GM18507 (cell line): Measurements from ENCODE around the gene ABHD5.
"Not testable (repeated sequence)": the region's sequence is repeated elsewhere in the genome, so short reads cannot be mapped to it uniquely, and the experiment has no call there.

Experiments
- DNase-seq: peaks from one replicate; pipeline ENCODE4 v3.0.0; 2011; ENCODE audit warnings: low read depth; ENCODE audit not compliant: insufficient read length; ENCODE audit errors: extremely low spot score
- FAIRE-seq: peaks from 2 replicates; lab custom pipeline; 2011; peaks lifted over from hg19 to GRCh38; lab: Jason Lieb, UNC

The ABHD5 gene

DNA sequence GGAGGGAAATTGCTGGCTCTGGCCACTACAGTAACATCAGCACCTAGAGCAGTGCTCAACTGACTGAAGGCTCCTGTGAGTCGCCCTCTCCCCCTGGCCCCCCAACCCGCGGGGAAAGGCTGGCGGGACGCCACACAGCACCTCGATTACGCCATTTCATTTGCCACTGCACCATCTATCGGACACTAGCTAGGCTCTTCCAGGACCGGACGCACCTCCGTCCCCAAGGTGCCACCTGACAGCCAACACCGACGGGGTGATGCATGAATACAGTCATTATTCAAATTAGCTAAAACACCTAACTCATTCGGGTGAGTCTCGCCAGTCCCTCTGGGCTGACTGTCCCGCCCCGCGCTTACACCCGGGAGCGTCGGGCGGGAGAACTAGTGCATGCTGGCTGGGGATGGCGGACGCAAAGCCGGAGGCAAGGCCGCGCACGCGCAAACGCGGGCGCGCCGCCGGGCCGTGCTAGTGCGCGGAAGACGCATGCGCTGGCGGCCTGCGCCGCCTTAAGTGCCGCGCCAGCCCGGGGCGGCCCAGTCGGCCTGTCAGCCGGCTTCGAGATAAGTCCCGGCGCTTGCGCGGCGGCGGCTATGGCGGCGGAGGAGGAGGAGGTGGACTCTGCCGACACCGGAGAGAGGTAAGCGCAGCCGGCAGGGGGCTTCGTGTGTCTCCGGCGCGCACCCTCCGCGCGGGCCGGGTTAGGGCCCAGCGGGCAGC, at the start of gene ABHD5:
ABHD5 (plus strand) TSS at position 539 of the 720 bp plus-strand sequence; CDS start at position 594, 55 bp downstream.
- FAIRE-seq (peak; percentile 94), DNase-seq (peak; percentile 89)

DNA sequence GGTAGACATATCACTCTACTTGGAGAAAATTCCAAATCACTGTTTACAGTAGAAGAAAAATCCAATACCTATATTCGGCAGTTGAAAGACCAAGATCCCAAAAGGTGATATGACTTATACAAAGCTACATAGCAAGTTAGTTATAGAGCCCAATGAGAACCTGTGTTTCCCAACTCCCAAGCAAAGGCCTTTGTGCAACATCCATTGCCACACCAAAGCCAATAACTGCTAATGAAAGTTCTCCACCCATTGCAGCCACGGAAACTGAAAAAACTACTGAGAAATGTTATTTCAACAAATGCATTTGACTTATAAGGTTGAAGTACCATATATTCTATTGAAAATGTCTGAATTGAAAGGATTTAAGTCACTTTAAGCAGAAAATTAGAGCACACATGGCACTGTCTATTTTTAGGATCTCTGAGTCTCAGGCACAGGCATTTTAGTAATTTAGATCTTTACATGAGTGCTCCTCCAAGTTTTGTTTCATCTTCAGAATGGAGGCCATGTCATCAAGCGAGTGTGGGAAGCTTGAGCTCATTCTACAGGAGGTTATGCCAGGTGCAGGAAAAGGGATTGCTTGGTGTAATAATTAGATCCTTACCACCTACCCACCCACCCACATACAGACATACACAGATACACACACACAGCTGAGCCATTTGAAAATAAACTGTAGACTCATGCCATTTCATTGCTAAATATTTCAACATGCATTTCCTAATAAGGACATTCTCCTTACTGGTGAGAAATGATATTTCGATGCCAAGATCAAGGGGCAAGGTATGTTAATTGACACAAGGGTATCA, 49.2 kb upstream of the ABHD5 start:
- no peak for DNase-seq

DNA sequence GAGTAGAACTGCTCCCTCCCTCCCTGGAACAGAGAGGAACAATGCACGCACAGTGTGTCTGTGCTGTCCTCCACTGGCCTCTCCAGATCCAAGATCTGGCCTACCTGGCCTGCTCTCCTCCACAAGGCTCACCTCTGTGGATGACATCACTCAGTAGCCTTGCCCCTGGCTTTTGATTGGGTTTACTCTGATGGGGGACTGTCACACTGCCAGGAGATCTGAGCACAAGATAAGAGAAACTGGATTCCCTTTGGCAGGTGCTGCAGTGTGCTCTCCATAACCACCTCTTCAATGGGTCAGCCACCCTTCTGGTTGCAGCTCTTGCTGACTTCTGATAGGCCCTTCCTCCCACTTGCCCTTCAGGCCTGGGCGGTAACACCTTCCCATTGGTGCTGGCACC, 46.3 kb upstream of the ABHD5 start:
- no peak for DNase-seq
- FAIRE-seq = no peak

More for the DNA sequence above, 49.2 kb upstream of the ABHD5 start:
- no peak for FAIRE-seq

DNA sequence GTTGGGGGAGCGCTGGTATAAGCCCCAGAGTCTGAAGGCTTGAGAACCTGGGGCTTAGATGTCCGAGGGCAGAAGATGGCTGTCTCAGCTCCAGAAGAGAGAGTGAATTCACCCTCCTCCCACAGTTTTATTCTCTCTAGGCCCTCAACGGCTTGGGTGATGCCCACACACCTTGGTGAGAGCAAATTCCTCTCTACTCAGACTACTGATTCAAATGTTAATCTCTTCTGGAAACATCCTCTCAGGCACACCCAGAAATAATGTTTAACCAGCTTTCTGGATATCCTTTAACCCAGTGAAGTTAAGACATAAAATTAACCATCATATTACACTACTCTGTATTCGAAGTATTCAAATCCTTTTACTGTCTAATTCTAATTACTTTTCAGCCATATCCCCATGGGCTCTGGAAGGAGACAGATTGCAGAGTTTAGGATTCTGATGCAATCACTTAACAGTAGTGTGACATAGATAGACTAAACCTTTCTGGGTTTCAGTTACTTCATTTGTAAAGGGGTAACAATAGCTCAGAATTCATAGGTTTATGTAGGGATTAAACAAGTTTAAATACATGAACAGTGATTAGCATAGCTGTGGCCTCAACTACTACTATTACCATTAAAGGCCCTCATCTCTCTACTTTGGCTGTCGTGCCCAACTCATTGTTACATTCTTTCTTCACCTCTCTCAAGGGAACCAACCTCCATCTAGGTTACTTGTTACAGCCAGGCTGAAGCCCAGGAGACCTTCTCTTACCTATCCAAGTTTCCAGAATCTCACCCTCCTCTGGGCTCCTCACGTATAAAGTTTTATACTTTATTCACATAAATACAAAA, 43.2 kb upstream of the ABHD5 start:
- DNase-seq (no peak), FAIRE-seq (peak; percentile 63)

DNA sequence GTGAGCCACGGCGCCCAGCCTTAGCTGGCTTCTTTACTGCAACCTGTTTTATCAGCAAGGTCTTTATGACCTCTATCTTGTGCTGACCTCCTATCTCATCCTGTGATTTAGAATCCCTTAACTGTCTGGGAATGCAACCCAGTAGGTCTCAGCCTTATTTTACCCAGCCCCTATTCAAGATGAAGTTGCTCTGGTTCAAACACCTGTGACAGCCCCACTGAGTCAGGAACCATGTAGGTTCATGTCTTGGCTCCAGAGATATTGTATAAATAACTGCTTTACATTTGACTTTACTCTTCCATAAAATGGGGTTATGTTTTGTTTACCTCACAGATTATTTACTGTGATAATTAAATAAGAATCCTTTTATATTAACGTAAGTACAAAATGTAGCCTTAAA, 41.8 kb upstream of the ABHD5 start:
- FAIRE-seq (no peak), DNase-seq (no peak)

DNA sequence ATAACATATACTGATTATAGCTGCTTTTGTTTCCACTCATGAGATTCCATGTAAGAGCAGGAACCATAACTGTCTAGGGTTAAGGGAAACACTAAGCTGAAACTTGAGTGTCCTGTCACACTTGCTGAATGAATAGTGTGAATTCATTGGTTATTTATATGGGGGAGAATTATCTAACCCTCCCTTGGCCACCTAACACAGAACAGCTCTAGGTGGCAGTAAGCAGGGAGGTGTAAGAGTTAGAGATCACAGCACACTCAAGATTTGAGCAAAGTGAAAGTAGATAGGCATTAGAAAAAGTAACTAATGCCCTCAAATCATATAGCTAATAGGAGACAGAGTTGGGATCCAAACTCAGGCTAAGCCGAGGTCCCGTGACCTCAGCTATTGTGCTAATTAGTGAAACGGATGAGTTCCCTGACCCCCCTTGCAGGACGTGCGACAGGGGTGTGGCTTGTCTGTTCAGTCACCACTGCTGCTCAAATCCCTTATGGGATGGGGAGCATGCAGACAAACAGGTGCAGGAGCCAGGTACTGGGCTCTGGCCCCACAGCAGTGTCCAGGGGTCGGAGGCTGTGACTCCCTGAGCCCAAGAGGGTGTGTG, 41.3 kb upstream of the ABHD5 start:
- FAIRE-seq (no peak), DNase-seq (no peak)

DNA sequence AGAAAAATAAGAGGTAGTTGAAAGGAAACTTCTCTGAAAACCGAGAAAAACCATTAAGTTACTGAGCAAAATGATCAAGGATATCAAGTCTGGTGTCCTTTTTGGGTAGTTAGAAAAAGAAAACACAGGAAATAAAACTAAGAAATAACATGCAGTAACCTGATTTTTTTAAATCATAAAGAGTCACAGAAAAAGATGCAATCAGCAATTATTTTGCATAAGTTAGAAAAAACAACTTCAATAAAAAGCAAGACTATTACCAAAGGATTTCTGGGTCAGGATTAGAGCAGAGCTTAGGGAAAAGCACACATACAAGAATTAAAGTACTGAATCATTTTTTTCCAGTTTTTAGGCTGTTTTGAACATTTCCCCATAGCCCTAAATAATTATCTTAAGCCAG, 40.4 kb upstream of the ABHD5 start:
- FAIRE-seq = no peak
- no peak for DNase-seq

DNA sequence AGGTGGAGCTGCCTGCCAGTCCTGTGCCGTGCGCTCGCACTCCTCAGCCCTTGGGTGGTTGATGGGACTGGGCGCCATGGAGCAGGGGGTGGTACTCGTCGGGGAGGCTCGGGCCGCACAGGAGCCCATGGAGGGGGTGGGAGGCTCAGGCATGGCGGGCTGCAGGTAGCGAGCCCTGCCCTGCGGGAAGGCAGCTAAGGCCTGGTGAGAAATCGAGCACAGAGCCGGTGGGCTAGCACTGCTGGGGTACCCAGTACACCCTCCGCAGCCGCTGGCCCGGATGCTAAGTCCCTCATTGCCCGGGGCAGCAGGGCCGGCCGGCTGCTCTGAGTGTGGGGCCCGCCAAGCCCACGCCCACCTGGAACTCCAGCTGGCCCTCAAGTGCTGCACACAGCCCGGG, 34.3 kb upstream of the ABHD5 start:
- DNase-seq, FAIRE-seq: not testable (repeated sequence)

DNA sequence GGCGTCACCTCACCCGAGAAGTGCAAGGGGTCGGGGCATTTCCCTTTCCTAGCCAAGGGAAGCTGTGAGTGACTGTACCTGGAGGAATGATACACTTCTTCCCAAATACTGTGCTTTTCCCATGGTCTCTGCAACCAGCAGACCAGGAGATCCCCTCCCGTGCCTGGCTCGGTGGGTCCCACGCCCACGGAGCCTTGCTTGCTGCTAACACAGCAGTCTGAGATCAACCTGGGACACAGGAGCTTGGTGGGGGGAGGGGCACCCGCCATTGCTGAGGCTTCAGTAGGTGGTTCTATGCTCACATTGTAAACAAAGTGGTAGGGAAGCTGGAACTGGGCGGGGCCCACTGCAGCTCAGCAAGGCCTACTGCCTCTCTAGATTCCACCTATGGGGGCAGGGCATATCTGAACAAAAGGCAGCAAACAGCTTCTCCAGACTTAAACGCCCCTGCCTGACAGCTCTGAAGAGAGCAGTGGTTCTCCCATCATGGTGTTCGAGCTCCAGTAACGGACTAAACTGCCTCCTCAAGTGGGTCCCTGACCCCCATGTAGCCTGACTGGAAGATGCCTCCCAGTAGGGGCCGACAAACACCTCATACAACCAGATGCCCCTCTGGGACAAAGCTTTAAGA, 31.4 kb upstream of the ABHD5 start:
- FAIRE-seq = no peak

DNA sequence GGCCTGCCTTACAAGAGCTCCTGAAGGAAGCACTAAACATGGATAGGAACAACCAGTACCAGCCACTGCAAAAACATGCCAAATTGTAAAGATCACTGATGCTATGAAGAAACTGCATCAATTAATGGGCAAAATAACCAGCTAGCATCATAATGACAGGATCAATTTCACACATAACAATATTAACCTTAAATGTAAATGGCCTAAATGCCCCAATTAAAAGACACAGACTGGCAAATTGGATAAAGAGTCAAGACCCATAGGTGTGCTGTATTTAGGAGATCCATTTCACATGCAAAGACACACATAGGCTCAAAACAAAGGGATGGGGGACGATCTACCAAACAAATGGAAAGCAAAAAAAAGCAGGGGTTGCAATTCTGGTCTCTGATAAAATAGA, 29.4 kb upstream of the ABHD5 start:
- DNase-seq, FAIRE-seq: not testable (repeated sequence)

More for the DNA sequence above, 31.4 kb upstream of the ABHD5 start:
- DNase-seq = no peak

DNA sequence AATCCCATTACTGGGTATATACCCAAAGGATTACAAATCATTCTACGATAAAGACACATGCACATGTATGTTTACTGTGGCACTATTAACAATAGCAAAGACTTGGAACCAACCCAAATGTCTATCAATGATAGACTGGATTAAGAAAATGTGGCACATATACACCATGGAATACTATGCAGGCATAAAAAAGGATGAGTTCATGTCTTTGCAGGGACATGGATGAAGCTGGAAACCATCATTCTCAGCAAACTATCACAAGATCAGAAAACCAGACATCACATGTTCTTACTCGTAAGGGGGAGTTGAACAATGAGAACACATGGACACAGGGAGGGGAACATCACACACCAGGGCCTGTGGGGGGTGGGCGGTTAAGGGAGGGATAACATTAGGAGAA, 25.7 kb upstream of the ABHD5 start:
- not testable (repeated sequence) for DNase-seq, FAIRE-seq

DNA sequence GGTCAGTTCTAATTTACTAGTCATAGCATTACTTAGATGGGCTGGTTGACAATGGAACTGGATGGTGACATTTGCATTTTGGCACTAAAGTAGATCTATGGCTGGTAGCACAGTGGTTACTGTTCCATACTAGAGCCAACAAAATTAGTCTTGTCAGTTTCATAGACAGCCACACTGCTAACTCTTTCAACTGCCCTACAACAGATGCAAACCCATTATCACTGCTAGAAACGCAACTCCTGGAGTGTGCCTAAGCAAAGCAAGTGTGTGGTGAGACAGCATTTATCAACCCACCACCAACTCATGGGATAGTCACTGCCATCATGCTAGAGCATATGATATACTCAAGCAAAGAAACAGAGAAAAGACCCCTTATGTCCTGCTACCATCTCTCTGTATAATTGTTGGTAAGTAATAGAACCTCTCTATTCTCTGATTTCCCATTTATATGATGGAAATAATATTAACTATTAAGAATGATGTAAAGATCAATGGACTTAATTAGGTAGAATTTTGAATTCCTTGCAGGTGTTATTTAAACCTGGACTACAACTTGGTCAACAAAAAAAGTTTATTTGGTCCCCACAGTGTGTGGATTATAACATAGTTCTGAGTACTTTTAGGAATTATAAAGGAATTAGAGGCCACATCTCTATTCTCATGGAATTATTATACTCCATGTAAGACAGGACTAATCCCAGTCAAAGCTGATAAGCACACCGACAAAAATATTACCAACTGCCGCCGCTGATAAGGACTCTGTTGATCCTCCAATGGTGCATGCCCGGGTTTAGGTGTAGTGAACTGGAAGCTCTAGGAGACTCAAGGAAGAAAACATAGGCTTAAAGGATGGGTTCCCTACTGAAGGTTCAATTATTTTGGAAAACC, 19.9 kb upstream of the ABHD5 start:
- DNase-seq (no peak), FAIRE-seq (no peak)

DNA sequence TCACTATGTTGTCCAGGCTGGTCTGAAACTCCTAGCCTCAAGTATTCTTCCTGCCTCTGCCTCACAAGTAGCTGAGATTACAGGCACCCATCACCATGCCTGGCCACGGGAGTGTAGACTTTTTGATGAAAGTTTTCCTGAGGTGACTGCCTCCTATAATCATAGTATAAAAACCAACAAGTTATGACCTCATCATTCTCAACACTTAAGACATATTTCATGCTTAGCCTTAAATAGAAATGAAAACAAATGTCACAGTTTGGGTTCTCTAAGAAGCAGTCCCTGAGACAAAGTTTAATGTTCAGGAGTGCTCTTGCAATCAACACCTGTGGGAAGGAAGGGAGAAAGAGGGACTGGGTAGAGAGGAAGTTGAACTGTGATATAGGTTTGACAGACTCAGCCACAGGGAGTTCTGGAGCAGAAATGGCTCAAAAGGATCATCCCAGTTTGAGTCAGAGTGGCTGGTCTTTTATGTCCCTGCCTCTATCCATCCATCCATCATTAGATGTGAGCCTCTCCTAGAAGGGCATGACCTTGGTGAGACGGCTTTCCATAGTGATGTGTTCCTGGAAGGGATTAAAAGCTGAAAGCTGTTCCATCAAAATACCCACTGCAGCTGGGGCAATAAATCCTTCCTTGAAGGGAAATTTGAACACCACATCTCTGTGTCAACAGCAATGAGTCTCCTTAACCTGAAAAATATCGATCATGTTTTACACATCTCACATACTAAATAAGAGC, 16.2 kb upstream of the ABHD5 start:
- no peak for FAIRE-seq

DNA sequence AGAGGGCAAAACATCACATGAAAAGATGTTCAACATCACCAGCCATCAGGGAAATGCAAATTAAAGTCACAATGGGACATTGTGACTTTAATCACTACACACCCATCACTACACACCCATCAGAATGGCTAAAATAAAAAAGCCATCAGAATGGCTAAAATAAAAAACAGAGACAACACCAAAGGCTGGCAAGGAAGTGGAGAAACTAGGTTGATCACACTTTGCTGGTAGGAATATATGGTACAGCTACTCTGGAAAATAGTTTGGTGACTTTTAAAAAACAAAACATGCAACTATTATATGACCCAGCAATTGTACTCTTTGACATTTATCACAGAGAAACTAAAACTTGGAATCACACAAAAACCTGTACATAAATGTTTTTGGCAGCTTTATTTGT, 15.1 kb upstream of the ABHD5 start:
- DNase-seq = no peak
- no peak for FAIRE-seq

More for the DNA sequence above, 16.2 kb upstream of the ABHD5 start:
- DNase-seq = no peak

DNA sequence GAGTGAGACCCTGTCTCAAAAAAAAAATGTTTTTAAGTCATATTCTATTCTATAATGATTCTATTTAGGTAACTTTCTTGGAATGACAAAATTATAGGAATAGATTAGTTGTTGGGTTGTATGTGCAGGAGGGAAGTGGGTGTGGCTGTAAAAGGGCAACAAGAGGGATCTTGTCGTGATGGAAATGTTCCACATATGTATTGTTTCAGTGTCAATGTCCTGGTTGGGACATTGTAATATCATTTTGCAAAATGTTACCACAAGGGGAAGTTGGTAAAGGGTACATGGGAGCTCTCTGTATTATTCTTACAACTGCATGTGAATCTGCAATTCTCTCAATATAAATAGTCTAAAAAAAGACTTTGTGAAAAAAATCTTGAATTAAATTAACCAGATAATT, 14.3 kb upstream of the ABHD5 start:
- FAIRE-seq (no peak), DNase-seq (no peak)

DNA sequence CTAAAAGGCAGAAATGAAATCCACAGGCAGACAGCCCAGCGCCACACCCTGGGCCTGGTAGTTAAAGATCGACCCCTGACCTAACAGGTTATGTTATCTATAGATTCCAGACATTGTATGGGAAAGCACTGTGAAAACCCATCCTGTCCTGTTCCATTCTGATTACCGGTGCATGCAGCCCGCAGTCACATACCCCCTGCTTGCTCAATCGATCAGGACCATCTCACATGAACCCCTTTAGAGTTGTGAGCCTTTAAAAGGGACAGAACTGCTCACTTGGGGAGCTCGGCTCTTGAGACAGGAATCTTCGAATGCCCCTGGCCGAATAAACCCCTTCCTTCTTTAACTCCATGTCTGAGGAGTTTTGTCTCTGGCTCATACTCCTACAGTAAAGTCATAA, 12.4 kb upstream of the ABHD5 start:
- not testable (repeated sequence) for DNase-seq, FAIRE-seq

DNA sequence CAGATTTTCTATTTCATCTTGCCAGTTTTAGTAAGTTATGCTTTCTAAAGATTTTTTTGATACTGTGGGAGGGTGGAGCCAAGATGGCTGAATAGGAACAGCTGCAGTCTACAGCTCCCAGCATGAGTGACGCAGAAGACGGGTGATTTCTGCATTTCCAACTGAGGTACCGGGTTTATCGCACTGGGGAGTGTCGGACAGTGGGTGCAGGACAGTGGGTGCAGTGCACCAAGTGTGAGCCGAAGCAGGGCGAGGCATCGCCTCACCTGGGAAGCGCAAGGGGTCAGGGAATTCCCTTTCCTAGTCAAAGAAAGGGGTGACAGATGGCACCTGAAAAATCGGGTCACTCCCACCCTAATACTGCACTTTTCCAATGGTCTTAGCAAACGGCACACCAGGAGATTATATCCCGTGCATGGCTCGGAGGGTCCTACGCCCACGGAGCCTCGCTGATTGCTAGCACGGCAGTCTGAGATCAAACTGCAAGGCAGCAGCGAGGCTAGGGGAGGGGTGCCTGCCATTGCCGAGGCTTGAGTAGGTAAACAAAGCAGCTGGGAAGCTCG, 11.8 kb upstream of the ABHD5 start:
- not testable (repeated sequence) for DNase-seq, FAIRE-seq
